IMR-90 (cell line): Measurements from ENCODE around the gene HAGHL. TPM values are rescaled to one million over a fixed set of nuclear protein-coding genes. Genes with fewer than 3 reads are reported as not detected.

Experiments used
- ATAC-seq: fragments of 200-7000 bp; cut with Tn5 transposase; 2 replicates; pipeline ENCODE4 v1.9.1; 2020; ENCODE audit warnings: low read depth, mild to moderate bottlenecking, moderate library complexity
- BruUV-seq: library from RNA; stranded (reverse); fragments of 400-500 nt; replicated peaks from 2 replicates; lab custom pipeline; 2021; lab: Mats Ljungman, UMichigan
- CTCF ChIA-PET: fragments of 300-600 bp; formaldehyde crosslinking; extraction: SDS; loops from one replicate; lab custom pipeline; 2021; ENCODE audit warnings: antibody characterized with exemption; lab: Yijun Ruan, JAX
- POLR2A ChIA-PET: fragments of 300-600 bp; sonication (Branson Sonifier 250); formaldehyde crosslinking; loops from one replicate; lab custom pipeline; 2022; ENCODE audit warnings: antibody characterized with exemption; ENCODE audit not compliant: unreplicated experiment; lab: Charles Lee
- DNase-seq: peaks from one replicate; pipeline ENCODE4 v3.0.0; 2013
- H2AFZ ChIP-seq: replicated peaks from 2 replicates; pipeline ENCODE3; 2013; ENCODE audit warnings: low read length, mild to moderate bottlenecking; ENCODE audit not compliant: poor library complexity
- H2AK5ac ChIP-seq: 2 replicates; pipeline ENCODE4 v1.6.1; 2013; ENCODE audit warnings: low read depth, low read length, inconsistent platforms
- H2AK9ac ChIP-seq: replicated peaks from 2 replicates; pipeline ENCODE3; 2013; ENCODE audit warnings: mild to moderate bottlenecking, low read depth, low read length, moderate library complexity; ENCODE audit not compliant: poor library complexity
- H2BK120ac ChIP-seq: 2 replicates; pipeline ENCODE4 v1.6.1; 2013; ENCODE audit warnings: low read depth, low read length, inconsistent platforms
- H2BK15ac ChIP-seq: 3 replicates; pipeline ENCODE4 v1.6.1; 2013; ENCODE audit warnings: low read depth, low read length, inconsistent platforms
- H2BK20ac ChIP-seq: 2 replicates; pipeline ENCODE4 v1.6.1; 2013; ENCODE audit warnings: low read depth, mild to moderate bottlenecking, inconsistent platforms, low read length, moderate library complexity
- H2BK5ac ChIP-seq: 2 replicates; pipeline ENCODE4 v1.6.1; 2013; ENCODE audit warnings: mild to moderate bottlenecking, low read depth, low read length, inconsistent platforms; ENCODE audit not compliant: poor library complexity, severe bottlenecking
- H3K14ac ChIP-seq: replicated peaks from 2 replicates; pipeline ENCODE4 v1.6.1; 2013; ENCODE audit warnings: low read depth, low read length, inconsistent platforms
- H3K18ac ChIP-seq: 2 replicates; pipeline ENCODE4 v1.6.1; 2013; ENCODE audit warnings: low read depth, low read length, control low read depth
- H3K23ac ChIP-seq: 2 replicates; pipeline ENCODE4 v1.6.1; 2013; ENCODE audit warnings: low read depth, low read length, inconsistent platforms
- H3K27ac ChIP-seq: 2 replicates; pipeline ENCODE4 v1.5.1; 2013; ENCODE audit warnings: mild to moderate bottlenecking, control low read depth, low read length; ENCODE audit not compliant: insufficient read depth
- H3K27me3 ChIP-seq: 2 replicates; pipeline ENCODE4 v1.6.1; 2013; ENCODE audit warnings: low read length; ENCODE audit not compliant: control insufficient read depth, insufficient read depth
- H3K36me3 ChIP-seq: 2 replicates; pipeline ENCODE4 v1.6.1; 2013; ENCODE audit warnings: low read length, mixed read lengths; ENCODE audit not compliant: control insufficient read depth, insufficient read depth
- H3K4ac ChIP-seq: 2 replicates; pipeline ENCODE4 v1.6.1; 2013; ENCODE audit warnings: low read depth, low read length, inconsistent platforms
- H3K4me1 ChIP-seq: 2 replicates; pipeline ENCODE4 v1.6.1; 2013; ENCODE audit warnings: low read length, mixed read lengths; ENCODE audit not compliant: control insufficient read depth, insufficient read depth
- H3K4me2 ChIP-seq: 2 replicates; pipeline ENCODE4 v1.6.1; 2013; ENCODE audit warnings: low read depth, mild to moderate bottlenecking, control low read depth, low read length, moderate library complexity
- H3K4me3 ChIP-seq: 2 replicates; pipeline ENCODE4 v1.5.1; 2013; ENCODE audit warnings: low read depth, mild to moderate bottlenecking, control low read depth, low read length, moderate library complexity; ENCODE audit not compliant: insufficient read depth
- H3K56ac ChIP-seq: 2 replicates; pipeline ENCODE4 v1.6.1; 2013; ENCODE audit warnings: low read length, inconsistent platforms; ENCODE audit not compliant: insufficient read depth; ENCODE audit errors: extremely low read depth
- H3K79me1 ChIP-seq, 2 experiments: 2 replicates each; pipeline ENCODE4 v1.6.1; 2013; ENCODE audit warnings: low read length in 2 of 2, inconsistent platforms in 1 of 2, low read depth in 1 of 2
- H3K9ac ChIP-seq: 2 replicates; pipeline ENCODE4 v1.6.1; 2013; ENCODE audit warnings: low read depth, low read length, control low read depth
- H3K9me1 ChIP-seq: 2 replicates; pipeline ENCODE4 v1.6.1; 2013; ENCODE audit warnings: low read length, inconsistent platforms; ENCODE audit not compliant: insufficient read depth
- H3K9me3 ChIP-seq: 2 replicates; pipeline ENCODE4 v1.6.1; 2013; ENCODE audit warnings: low read length; ENCODE audit not compliant: control insufficient read depth, insufficient read depth
- H4K20me1 ChIP-seq: 2 replicates; pipeline ENCODE4 v1.6.1; 2013; ENCODE audit warnings: low read length, inconsistent platforms; ENCODE audit not compliant: insufficient read depth
- H4K5ac ChIP-seq: 2 replicates; pipeline ENCODE4 v1.6.1; 2013; ENCODE audit warnings: mild to moderate bottlenecking, low read depth, low read length, control low read depth
- H4K8ac ChIP-seq, 2 experiments: 2 replicates each; pipeline ENCODE4 v1.6.1; 2013; ENCODE audit warnings: low read depth in 2 of 2, low read length in 2 of 2, control low read depth in 1 of 2, inconsistent platforms in 1 of 2
- H4K91ac ChIP-seq: 2 replicates; pipeline ENCODE4 v1.6.1; 2013; ENCODE audit warnings: low read depth, low read length, inconsistent platforms; ENCODE audit not compliant: insufficient read depth
- BHLHE40 ChIP-seq: fragments of 150-350 bp; IDR thresholded peaks from 2 replicates; pipeline ENCODE4 v1.6.1; 2016; ENCODE audit warnings: mild to moderate bottlenecking, low read depth, low read length
- CEBPB ChIP-seq: IDR thresholded peaks from 2 replicates; pipeline ENCODE4 v1.6.1; 2012; ENCODE audit warnings: low read depth, low read length, improper control_type of control experiment
- CHD1 ChIP-seq: IDR thresholded peaks from 2 replicates; pipeline ENCODE4 v1.6.1; 2012; ENCODE audit warnings: low read depth, low read length, improper control_type of control experiment
- CTCF ChIP-seq: conservative IDR thresholded peaks from 2 replicates; pipeline ENCODE4 v1.5.1; 2012; ENCODE audit warnings: mild to moderate bottlenecking, low read depth, low read length, improper control_type of control experiment
- ELK1 ChIP-seq: fragments of 150-350 bp; IDR thresholded peaks from 2 replicates; pipeline ENCODE4 v1.6.1; 2016; ENCODE audit warnings: low read depth, mild to moderate bottlenecking, low read length, moderate library complexity, borderline replicate concordance
- FOS ChIP-seq: fragments of 150-350 bp; IDR thresholded peaks from 2 replicates; pipeline ENCODE4 v1.6.1; 2016; ENCODE audit warnings: low read depth, low read length
- MAFK ChIP-seq: IDR thresholded peaks from 2 replicates; pipeline ENCODE4 v1.6.1; 2012; ENCODE audit warnings: low read depth, low read length, improper control_type of control experiment
- MAZ ChIP-seq: IDR thresholded peaks from 2 replicates; pipeline ENCODE4 v1.6.1; 2012; ENCODE audit warnings: low read depth, mild to moderate bottlenecking, low read length, improper control_type of control experiment, moderate library complexity, borderline replicate concordance
- MXI1 ChIP-seq: IDR thresholded peaks from 2 replicates; pipeline ENCODE4 v1.6.1; 2012; ENCODE audit warnings: low read depth, mild to moderate bottlenecking, low read length, moderate library complexity, borderline replicate concordance
- NFE2L2 ChIP-seq: fragments of 150-350 bp; IDR thresholded peaks from 2 replicates; pipeline ENCODE4 v1.6.1; 2016; ENCODE audit warnings: low read depth, mild to moderate bottlenecking, low read length
- POLR2A ChIP-seq: IDR thresholded peaks from 2 replicates; pipeline ENCODE4 v1.6.1; 2012; ENCODE audit warnings: mild to moderate bottlenecking, low read depth, low read length
- RAD21 ChIP-seq: IDR thresholded peaks from 2 replicates; pipeline ENCODE4 v1.6.1; 2012; ENCODE audit warnings: low read length, improper control_type of control experiment
- RCOR1 ChIP-seq: IDR thresholded peaks from 2 replicates; pipeline ENCODE4 v1.6.1; 2012; ENCODE audit warnings: mild to moderate bottlenecking, low read length, improper control_type of control experiment; ENCODE audit not compliant: insufficient replicate concordance
- RFX5 ChIP-seq: IDR thresholded peaks from 2 replicates; pipeline ENCODE4 v1.8.0; 2012; ENCODE audit warnings: low read depth, mild to moderate bottlenecking, low read length, moderate library complexity
- USF2 ChIP-seq: fragments of 150-350 bp; IDR thresholded peaks from 2 replicates; pipeline ENCODE4 v1.6.1; 2017; ENCODE audit warnings: mild to moderate bottlenecking, antibody characterized with exemption, low read length, low read depth
- WGBS, 2 experiments: methylation state at CpG; one replicate each; pipeline versions ENCODE4 v1.1.5 to v1.1.7; 2013; ENCODE audit warnings: missing lambda C conversion rate in 2 of 2; ENCODE audit not compliant: insufficient read length in 1 of 2; ENCODE audit errors: extremely low coverage in 2 of 2; 5-methylcytosine and 5-hydroxymethylcytosine counted together
- dilution Hi-C: fragments of 300-500 bp; cut with HindIII; formaldehyde crosslinking; loops from one replicate; pipeline ENCODE4 v1.14.3; 2018; ENCODE audit warnings: low sequenced_read_pairs; ENCODE audit not compliant: unreplicated experiment
- in situ Hi-C: fragments of 300-500 bp; cut with MboI; formaldehyde crosslinking; loops from 3 replicates; pipeline ENCODE4 v1.14.3; 2019; ENCODE audit warnings: low sequenced_read_pairs, inconsistent platforms, mixed read lengths
- intact Hi-C: fragments of 100-400 bp; cut with micrococcal nuclease; formaldehyde crosslinking; loops from 2 replicates; pipeline ENCODE4 v1.10.0; 2022
- polyA plus RNA-seq, 3 experiments: library from polyadenylated mRNA; depleted of rRNA; stranded (reverse); fragments of >200 nt; gene quantifications; 2 replicates each; pipeline ENCODE4 v1.2.3, GENCODE V29; 2012; ENCODE audit warnings: low replicate concordance in 1 of 3
- total RNA-seq: library from RNA; depleted of rRNA; stranded (reverse); fragments of >200 nt; gene quantifications from 2 replicates; pipeline ENCODE4 v1.2.3, GENCODE V29; 2012

The HAGHL gene
- total and polyA plus RNA-seq, 2 of the 4 experiments (the other 2 are of a cell fraction): 3.0 to 12.5 TPM

- BruUV-seq: no TSS peak
- Histone ChIP-seq H3K9ac (no peak within 1 kb of the TSS), H3K27me3 (peaks cover 4% of the 10 kb centered on the region; the same call in 1 of the 2 replicates), H3K36me3 (no peaks in the 10 kb centered on the region), H3K56ac (no peak within 1 kb of the TSS), H4K91ac (no peak within 1 kb of the TSS), H3K4ac (no peak within 1 kb of the TSS), H3K9me1 (no peaks in the 10 kb centered on the region), H2AK5ac (no peak within 1 kb of the TSS; the same call in 1 of the 2 replicates), H2BK20ac (no peak within 1 kb of the TSS), H2BK15ac (no peak within 1 kb of the TSS), H2BK120ac (no peak within 1 kb of the TSS), H3K14ac (no peak within 1 kb of the TSS), H3K4me2 (no peak within 1 kb of the TSS), H3K27ac (no peak within 1 kb of the TSS), H3K23ac (no peak within 1 kb of the TSS), H3K18ac (no peak within 1 kb of the TSS), H4K5ac (no peak within 1 kb of the TSS), H3K4me3 (no peak within 1 kb of the TSS), H4K20me1 (no peaks in the 10 kb centered on the region), H4K8ac (no peak within 1 kb of the TSS), H3K4me1 (no peaks in the 10 kb centered on the region), H2AK9ac (peak within 1 kb of the TSS; percentile 13), H3K9me3 (peaks cover 3% of the 10 kb centered on the region), H2BK5ac (no peak within 1 kb of the TSS), H2AFZ (peak within 1 kb of the TSS; percentile 43), H3K79me1 (no peaks in the 10 kb centered on the region)
- ChIA-PET POLR2A (no interaction called here), CTCF (no interaction called here)
- ATAC-seq (no peak), DNase-seq (no peak)
- in situ Hi-C loops: no loop called here
- dilution Hi-C loops: no loop called here
- WGBS, 2 experiments: 75% methylated on average over 14 of the region's 37 CpGs; no CpG with 5 or more reads in 1 of the 2 experiments
- intact Hi-C loops: no loop called here
- TF ChIP-seq MAFK (no peak), USF2 (no peak), FOS (no peak), POLR2A (no peak), ELK1 (no peak), NFE2L2 (no peak), RFX5 (no peak), RCOR1 (no peak), BHLHE40 (no peak), CEBPB (no peak), RAD21 (no peak), CHD1 (no peak), MXI1 (no peak), MAZ (no peak), CTCF (no peak)
Measured at GRCh38 chr16:760545-761343, 33.8 kb downstream of the HAGHL start, which contains the start of gene MSLN. MSLN (plus strand) TSS chr16:760734; CDS start chr16:762681, 1,947 bp downstream.
